T-helper 2 cell treated with Interferon-gamma antibody and Interleukin-4, amounts not matched to agents 5 μg/mL and 100 μg/mL, for 36 hours (primary cell): ENCODE data around the gene CCNQ.

Source experiments
- DNase-seq: peaks from one replicate; pipeline ENCODE4 v3.0.0; 2021; ENCODE audit warnings: low spot score
- H3K27ac Mint-ChIP-seq: one replicate; pipeline ENCODE4 v1.8.0; 2021; ENCODE audit warnings: mild to moderate bottlenecking, mixed read lengths
- H3K27me3 Mint-ChIP-seq: one replicate; pipeline ENCODE4 v1.8.0; 2021; ENCODE audit warnings: low read depth, mixed read lengths
- H3K36me3 Mint-ChIP-seq: one replicate; pipeline ENCODE4 v1.8.0; 2021; ENCODE audit warnings: low read depth, mixed read lengths
- H3K4me1 Mint-ChIP-seq: one replicate; pipeline ENCODE4 v1.8.0; 2021; ENCODE audit warnings: low read depth, mixed read lengths
- H3K4me3 Mint-ChIP-seq: one replicate; pipeline ENCODE4 v1.8.0; 2022; ENCODE audit warnings: mild to moderate bottlenecking, moderate library complexity, mixed read lengths
- H3K9me3 Mint-ChIP-seq: one replicate; pipeline ENCODE4 v1.8.0; 2021; ENCODE audit warnings: mixed read lengths

The CCNQ gene

DNA sequence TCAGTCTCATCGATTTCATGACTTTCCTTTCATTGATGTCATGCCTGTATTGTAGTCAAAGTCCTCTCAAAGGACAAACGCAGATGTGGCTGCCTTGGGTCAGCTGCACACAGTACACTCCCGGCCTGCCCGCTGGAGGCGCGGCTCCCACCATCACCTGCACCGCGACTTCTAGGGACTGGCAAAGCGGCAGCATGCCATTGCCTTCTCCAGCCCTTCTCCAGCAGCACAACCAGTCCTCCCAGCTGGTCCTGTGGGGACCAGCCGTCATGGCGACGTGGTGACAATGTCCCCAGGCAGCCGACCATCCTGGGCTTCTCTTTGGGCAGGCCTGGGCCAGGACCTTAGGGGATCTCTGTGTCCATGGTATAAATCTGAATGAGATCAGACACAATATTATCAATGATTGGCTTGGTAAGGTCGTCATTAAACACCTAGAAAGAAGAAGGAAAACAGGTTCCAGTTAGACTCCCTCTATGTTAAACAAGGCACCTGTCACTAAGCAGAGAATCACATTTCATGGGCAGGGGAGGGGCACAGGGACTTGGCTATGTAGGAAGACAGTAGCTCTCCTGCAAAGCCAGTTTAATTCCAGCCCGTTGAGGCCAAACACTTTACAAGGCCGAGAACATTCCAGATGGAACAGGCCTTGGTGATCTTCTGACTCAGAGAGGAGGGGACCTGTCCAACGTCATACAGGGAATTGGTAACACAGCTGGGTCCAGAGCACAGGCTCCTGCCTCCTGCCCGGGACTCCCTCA lies 10.7 kb downstream of the CCNQ start:
- Mint-ChIP-seq H3K27ac (no peak overlapping the region), H3K9me3 (no peaks in the 10 kb centered on the region), H3K27me3 (no peaks in the 10 kb centered on the region), H3K36me3 (peaks cover 15% of the 10 kb centered on the region), H3K4me1 (peaks cover 7% of the 10 kb centered on the region), H3K4me3 (no peak overlapping the region)
- no peak for DNase-seq

DNA sequence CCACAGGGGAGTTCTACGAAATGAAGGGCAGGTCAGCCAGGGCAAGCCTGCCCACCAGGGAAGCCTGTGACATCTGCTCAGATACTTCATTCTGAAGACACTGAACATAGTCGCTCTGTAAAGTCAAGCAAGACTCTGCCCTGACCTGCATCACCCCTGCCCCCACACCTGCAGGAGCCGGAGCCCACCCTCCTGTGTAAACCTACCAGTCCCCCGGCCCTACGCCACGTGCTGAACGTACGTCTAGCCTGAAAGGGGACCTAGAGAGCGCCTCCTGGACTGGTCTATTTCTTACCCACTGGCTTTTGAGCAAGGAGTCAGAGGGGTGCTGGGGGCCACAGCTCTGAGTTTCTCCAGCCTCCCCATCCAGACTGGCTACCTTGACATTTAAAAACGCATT lies 11.6 kb downstream of the CCNQ start:
- Mint-ChIP-seq H3K27ac (no peak overlapping the region), H3K27me3 (peaks cover 3% of the 10 kb centered on the region), H3K4me1 (peaks cover 15% of the 10 kb centered on the region), H3K4me3 (no peak overlapping the region), H3K9me3 (no peaks in the 10 kb centered on the region), H3K36me3 (peaks cover 15% of the 10 kb centered on the region)
- DNase-seq = no peak

DNA sequence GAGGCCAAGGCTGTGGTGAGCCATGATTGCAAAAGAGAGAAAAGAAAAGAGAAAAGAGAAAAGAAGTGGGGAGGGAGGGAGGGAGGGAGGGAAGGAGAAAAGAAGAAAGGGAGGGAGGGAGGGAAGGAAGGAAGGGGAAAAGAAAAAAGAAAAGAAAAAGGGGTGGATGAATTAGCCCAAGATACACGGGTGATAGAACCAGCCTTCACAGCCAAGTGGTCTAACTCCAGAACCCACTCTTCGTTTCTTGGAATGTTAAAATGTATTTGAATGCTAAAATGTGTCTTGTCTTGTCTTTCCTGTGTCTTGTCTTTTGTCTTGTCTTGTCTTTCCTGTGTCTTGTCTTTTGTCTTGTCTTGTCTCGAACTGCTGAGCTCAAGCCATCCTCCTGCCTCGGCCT lies 13.1 kb downstream of the CCNQ start:
- H3K27ac Mint-ChIP-seq = no peak overlapping the region
- no peak overlapping the region for H3K4me3 Mint-ChIP-seq
- no peak for DNase-seq
- H3K9me3 Mint-ChIP-seq = no peaks in the 10 kb centered on the region
- H3K4me1 Mint-ChIP-seq = peaks cover 16% of the 10 kb centered on the region
- H3K27me3 Mint-ChIP-seq = peaks cover 3% of the 10 kb centered on the region
- H3K36me3 Mint-ChIP-seq = peaks cover 13% of the 10 kb centered on the region

DNA sequence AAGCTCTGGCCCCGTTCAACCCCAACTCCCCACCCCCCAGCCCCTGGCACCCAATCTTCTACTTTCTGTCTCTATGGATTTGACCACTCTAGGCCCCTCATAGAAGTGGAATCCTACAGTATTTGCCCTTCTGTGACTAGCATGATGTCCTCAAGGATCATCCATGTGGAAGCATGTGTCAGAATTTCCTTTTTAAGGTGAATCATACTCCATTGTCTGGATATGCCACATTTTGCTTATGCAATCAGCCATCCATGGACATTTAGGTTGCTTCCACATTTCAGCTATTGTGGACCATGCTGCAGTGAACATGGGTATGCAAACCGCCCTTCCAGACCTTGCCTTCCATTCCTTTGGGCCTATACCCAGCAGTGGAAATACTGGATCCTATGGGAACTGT lies 15.5 kb downstream of the CCNQ start:
- Mint-ChIP-seq H3K27me3 (peaks cover 3% of the 10 kb centered on the region), H3K27ac (no peak overlapping the region), H3K4me3 (peak overlapping the region; percentile 32), H3K36me3 (peaks cover 13% of the 10 kb centered on the region), H3K9me3 (no peaks in the 10 kb centered on the region), H3K4me1 (peaks cover 19% of the 10 kb centered on the region)
- DNase-seq = no peak

DNA sequence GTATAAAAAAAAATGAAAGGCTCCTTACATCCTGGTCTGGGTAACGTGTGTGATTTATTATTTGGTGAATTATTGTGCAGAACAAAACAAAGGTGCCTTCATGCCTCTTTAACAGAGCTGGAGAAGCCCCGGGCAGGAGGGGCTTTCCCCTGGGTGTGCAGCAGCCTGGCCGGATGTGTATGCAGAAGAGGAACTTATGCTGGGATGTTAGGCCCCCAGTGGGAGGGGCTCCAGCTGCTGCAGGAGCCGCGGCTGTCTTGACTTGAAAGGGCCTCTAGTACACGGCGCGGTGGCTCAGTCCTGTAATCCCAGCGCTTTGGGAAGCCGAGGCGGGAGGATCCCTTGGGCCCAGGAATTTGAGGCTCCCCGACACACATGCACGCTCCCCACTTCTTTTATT lies 16.0 kb downstream of the CCNQ start:
- no peak overlapping the region for H3K27ac Mint-ChIP-seq
- H3K27me3 Mint-ChIP-seq = peaks cover 3% of the 10 kb centered on the region
- peaks cover 19% of the 10 kb centered on the region for H3K4me1 Mint-ChIP-seq
- peaks cover 7% of the 10 kb centered on the region for H3K36me3 Mint-ChIP-seq
- H3K4me3 Mint-ChIP-seq = peak overlapping the region; percentile 56
- H3K9me3 Mint-ChIP-seq = no peaks in the 10 kb centered on the region
- peak; percentile 58 for DNase-seq

DNA sequence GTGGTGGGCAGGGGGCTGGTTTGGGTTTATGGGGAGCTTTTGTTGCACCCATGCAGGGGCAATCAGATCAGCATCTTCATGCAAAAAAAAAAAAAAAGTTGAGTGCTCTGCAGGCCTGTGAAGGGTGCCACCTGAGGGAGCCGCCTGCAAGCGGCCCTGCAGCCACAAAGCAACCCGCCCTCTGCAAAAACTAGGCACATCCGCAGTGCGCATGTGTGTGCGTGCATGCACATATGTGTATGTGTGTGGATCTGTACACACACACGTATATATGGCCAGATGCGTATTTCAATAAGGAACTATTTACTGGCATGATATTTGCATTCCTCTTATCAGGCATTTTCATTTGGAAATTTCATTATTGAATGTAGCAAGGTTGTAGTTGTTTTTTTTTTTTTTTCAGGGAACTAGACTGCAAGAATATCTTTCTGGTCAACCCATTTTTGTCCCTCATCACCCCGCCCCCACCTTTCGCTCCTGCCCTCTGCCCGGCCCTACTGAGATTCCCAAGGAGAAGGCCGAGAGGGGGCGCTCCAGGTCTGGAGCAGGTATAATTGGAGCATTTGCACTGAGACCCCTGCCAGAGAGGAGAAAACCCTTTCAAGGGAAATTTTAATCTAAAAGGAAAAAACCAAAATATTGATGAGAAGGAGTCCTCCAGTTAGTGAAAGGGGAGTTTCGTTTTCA lies 18.1 kb downstream of the CCNQ start:
- Mint-ChIP-seq H3K36me3 (peaks cover 4% of the 10 kb centered on the region), H3K27me3 (peaks cover 3% of the 10 kb centered on the region), H3K4me3 (no peak overlapping the region), H3K4me1 (peaks cover 19% of the 10 kb centered on the region), H3K27ac (no peak overlapping the region), H3K9me3 (no peaks in the 10 kb centered on the region)
- no peak for DNase-seq

DNA sequence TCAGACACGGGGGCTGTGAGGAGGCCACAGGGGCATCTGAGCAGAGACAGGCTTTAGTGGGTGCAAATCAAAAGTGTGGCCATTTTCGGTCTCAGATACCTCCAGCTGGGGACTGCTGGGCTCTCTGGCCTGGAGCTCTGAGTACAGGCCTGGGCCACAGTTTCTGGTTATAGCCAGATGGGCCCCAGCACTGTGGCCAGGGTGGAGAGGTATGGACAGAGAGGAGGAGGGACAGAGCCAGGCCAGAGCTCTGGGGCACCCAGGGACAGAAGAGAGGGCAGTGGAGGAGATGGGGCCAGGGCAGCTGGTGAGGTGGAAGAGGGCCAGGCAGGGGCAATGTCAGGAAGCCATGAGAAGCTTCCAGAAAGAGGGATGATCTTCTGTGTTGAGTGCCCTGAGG lies 20.1 kb downstream of the CCNQ start:
- Mint-ChIP-seq H3K27me3 (peaks cover 3% of the 10 kb centered on the region), H3K4me3 (no peak overlapping the region), H3K9me3 (no peaks in the 10 kb centered on the region), H3K4me1 (peaks cover 18% of the 10 kb centered on the region), H3K36me3 (peaks cover 2% of the 10 kb centered on the region), H3K27ac (no peak overlapping the region)
- no peak for DNase-seq

DNA sequence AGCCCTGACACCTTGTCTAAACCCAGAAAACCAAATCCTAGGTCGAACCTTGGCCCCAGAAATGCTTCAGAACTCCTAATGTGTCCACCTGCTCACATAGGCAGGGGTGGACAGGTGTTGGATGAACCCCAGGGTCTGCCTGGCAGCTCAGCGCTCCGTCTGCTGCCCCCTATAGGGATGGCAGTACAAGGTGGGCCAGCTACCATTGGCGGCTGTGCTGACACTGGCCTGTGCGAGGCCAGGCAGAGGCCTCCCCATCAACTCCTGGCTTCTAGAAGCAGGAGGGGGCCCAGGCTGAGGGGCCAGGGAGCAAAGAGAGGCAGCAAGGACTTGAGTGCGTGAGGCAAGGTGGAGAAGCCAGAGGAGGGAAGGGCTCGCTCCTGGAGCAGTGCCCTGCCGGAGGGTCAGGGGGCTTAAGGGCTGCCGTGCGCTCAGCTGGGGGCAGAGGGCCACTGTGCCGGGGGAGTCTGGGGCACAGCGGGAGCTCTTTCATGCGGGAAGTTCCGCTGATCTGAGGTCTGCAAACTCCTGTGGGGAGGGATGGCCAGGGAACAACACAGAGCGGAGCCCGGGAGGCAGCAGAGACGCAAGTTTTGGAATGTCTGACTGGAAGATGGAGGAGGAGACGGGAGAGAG lies 20.6 kb downstream of the CCNQ start:
- DNase-seq = no peak
- H3K9me3 Mint-ChIP-seq = no peaks in the 10 kb centered on the region
- no peak overlapping the region for H3K4me3 Mint-ChIP-seq
- H3K4me1 Mint-ChIP-seq = peaks cover 13% of the 10 kb centered on the region
- H3K36me3 Mint-ChIP-seq = no peaks in the 10 kb centered on the region
- H3K27ac Mint-ChIP-seq = no peak overlapping the region
- H3K27me3 Mint-ChIP-seq = peaks cover 3% of the 10 kb centered on the region

DNA sequence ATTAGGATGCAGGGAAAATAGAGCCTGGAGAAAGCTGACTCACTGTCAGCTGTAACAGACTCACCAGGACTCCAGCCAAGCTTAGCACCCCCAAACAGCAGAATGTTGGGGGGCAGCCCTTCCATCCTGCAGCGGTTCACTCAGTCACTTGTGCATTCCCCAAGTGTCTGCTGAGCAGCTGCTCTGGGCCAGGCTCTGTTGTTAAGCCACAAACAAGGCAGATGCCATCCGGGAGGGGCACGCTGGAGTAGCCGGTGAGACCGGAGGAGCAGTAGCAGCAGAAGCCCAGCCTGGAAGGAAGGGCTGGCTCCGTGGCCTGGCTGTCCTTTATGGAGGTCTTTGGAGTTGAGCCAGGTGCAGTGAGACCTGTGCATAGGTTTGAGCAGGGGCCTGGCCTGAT lies 22.0 kb downstream of the CCNQ start:
- no peak overlapping the region for H3K27ac Mint-ChIP-seq
- peaks cover 2% of the 10 kb centered on the region for H3K4me1 Mint-ChIP-seq
- H3K4me3 Mint-ChIP-seq = no peak overlapping the region
- no peaks in the 10 kb centered on the region for H3K9me3 Mint-ChIP-seq
- no peaks in the 10 kb centered on the region for H3K27me3 Mint-ChIP-seq
- DNase-seq = no peak
- H3K36me3 Mint-ChIP-seq = no peaks in the 10 kb centered on the region

DNA sequence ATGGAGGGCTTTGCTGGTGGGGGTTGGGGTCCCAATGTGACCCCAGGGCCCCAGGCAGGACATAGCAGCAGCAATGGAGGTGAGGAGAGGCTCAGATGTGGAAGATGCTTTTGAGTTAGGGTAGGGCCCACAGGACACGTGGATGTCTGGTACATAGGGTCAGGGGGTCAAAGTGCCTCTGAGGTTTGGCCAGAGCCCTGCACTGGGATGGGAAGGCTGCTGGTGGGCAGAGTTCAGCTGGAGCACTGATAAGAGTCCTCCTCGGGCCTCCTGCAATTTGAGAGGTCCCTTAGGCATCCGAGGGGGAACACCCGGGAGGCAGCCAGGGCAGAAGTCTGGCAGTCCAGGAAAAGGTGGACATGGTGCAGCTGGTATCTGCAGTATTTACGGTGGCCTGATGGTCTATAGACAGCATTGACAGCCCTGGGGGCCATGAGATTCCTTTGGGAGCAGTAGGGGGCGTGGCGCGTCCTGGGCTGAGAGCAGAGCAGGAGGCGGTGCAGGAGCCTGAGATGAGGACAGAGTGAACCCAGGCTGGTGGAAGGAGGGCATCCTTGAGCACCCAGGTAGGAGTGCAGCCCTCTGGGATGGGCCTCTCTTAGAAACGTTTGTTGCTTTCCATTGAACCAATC lies 22.6 kb downstream of the CCNQ start:
- H3K9me3 Mint-ChIP-seq = no peaks in the 10 kb centered on the region
- DNase-seq = no peak
- no peak overlapping the region for H3K27ac Mint-ChIP-seq
- H3K4me3 Mint-ChIP-seq = no peak overlapping the region
- no peaks in the 10 kb centered on the region for H3K36me3 Mint-ChIP-seq
- no peaks in the 10 kb centered on the region for H3K27me3 Mint-ChIP-seq
- peaks cover 2% of the 10 kb centered on the region for H3K4me1 Mint-ChIP-seq

DNA sequence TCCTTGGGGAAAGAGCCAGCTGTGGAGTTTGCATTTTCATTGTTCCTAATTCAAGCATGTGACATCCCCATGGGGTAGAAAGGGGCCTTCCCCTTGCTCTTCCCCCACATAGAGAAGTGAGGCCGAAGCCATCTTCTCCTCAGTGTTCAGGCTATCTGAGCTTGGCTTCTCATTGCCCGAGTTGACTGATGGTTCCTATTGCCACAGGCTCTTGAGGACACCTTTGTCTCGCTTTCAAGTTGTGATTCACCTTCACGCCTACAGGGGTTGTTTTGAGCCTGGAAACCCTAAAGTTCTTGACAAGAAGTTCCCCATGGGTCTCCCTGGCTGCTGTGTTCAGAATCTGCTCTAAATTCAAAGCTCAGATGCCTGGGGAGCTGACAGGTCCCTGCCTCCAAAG lies 25.0 kb downstream of the CCNQ start:
- H3K27me3 Mint-ChIP-seq = no peaks in the 10 kb centered on the region
- H3K4me1 Mint-ChIP-seq = no peaks in the 10 kb centered on the region
- H3K36me3 Mint-ChIP-seq = no peaks in the 10 kb centered on the region
- H3K27ac Mint-ChIP-seq = no peak overlapping the region
- no peaks in the 10 kb centered on the region for H3K9me3 Mint-ChIP-seq
- H3K4me3 Mint-ChIP-seq = no peak overlapping the region
- no peak for DNase-seq

DNA sequence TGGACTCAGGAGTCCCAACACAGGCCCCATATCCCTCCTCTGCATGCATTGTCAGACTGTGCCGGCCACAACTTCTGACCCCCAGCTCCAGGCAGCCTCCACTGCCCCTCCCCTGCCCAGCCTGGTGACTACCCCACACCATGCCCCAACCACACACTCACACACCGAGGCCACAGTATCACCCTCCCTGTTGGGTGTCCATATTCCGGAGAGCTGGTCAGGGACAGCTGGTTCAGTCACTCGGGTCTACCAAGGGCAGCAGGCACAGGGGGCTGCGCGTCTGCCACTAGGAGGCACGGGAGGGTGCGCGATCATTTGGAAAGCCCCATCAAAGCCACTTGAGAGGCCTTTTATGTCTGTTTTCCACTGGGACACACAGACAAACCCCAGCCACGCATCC lies 26.3 kb downstream of the CCNQ start:
- no peaks in the 10 kb centered on the region for H3K36me3 Mint-ChIP-seq
- no peaks in the 10 kb centered on the region for H3K27me3 Mint-ChIP-seq
- no peak overlapping the region for H3K4me3 Mint-ChIP-seq
- no peak for DNase-seq
- H3K4me1 Mint-ChIP-seq = no peaks in the 10 kb centered on the region
- H3K9me3 Mint-ChIP-seq = no peaks in the 10 kb centered on the region
- no peak overlapping the region for H3K27ac Mint-ChIP-seq

DNA sequence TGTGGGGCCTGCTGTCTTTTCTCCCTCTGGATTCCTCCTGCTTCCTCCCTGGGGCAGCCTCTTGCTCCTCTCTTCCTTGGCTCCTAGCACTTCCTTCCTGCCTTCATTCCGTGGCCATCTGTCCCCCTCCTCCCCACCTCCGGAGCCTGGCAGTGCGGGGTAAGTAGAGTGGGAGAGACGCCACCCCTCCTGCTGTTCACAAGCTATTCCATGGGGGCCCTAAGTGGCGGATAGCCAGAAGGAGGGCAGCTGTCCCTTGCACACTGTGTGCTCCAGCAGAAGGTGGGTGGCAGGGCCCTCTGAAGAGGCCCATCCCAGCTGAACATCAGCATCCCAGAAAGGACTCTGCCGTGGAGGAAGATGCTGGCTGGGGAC lies 27.4 kb downstream of the CCNQ start:
- no peak overlapping the region for H3K4me3 Mint-ChIP-seq
- H3K9me3 Mint-ChIP-seq = no peaks in the 10 kb centered on the region
- H3K36me3 Mint-ChIP-seq = no peaks in the 10 kb centered on the region
- no peaks in the 10 kb centered on the region for H3K27me3 Mint-ChIP-seq
- DNase-seq = no peak
- no peaks in the 10 kb centered on the region for H3K4me1 Mint-ChIP-seq
- no peak overlapping the region for H3K27ac Mint-ChIP-seq

DNA sequence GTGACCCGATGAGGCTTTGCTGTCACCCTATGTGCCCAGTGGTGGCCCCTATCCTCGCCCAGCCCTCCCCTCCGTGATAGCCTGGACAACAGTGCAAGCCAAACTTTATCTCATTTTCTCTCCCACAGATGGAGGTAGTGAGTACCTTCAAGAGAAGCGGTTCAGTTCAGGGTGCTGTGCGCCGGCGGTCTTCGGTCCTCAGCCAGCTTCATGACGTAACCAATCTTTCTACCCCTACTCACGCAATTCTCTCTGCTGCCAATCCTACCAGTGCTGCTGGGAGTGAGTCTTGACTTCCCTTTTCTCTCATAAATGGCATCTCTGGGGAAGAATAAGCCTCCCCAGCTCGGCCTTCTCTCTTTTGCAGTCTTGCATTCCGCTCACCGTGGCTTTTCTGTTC lies 29.5 kb downstream of the CCNQ start:
- H3K27ac Mint-ChIP-seq = no peak overlapping the region
- H3K4me3 Mint-ChIP-seq = no peak overlapping the region
- no peaks in the 10 kb centered on the region for H3K36me3 Mint-ChIP-seq
- H3K4me1 Mint-ChIP-seq = no peaks in the 10 kb centered on the region
- no peaks in the 10 kb centered on the region for H3K9me3 Mint-ChIP-seq
- DNase-seq = no peak
- H3K27me3 Mint-ChIP-seq = no peaks in the 10 kb centered on the region
